GM23338 (cell line): ENCODE data around the gene GAL3ST1. TPM values are rescaled to one million over a fixed set of nuclear protein-coding genes. Genes with fewer than 3 reads are reported as not detected.

Experiments used
- ATAC-seq: fragments of 200-7000 bp; cut with Tn5 transposase; 3 replicates; pipeline ENCODE4 v1.9.1; 2020
- DNase-seq: peaks from one replicate; pipeline ENCODE4 v3.0.0-alpha.2; 2015; ENCODE audit warnings: low spot score
- H2AFZ ChIP-seq: fragments of 200-600 bp; sonication (generic); 2 replicates; pipeline ENCODE4 v1.8.0; 2016; ENCODE audit warnings: antibody characterized with exemption, mild to moderate bottlenecking, moderate library complexity
- H3F3A ChIP-seq: fragments of 200-600 bp; sonication (generic); replicated peaks from 2 replicates; pipeline ENCODE4 v1.8.0; 2017; ENCODE audit warnings: antibody characterized with exemption, mixed run types, low read depth
- H3K27ac ChIP-seq: fragments of 200-600 bp; sonication (generic); 2 replicates; pipeline ENCODE4 v1.6.1; 2016; ENCODE audit warnings: low read depth
- H3K27me3 ChIP-seq: fragments of 200-600 bp; sonication (generic); 2 replicates; pipeline ENCODE4 v1.8.0; 2016; ENCODE audit warnings: mild to moderate bottlenecking, mixed run types, moderate library complexity; ENCODE audit not compliant: insufficient read depth
- H3K36me3 ChIP-seq: fragments of 200-600 bp; sonication (generic); 2 replicates; pipeline ENCODE4 v1.8.0; 2016; ENCODE audit warnings: mild to moderate bottlenecking; ENCODE audit not compliant: insufficient read depth
- H3K4me1 ChIP-seq: fragments of 200-600 bp; sonication (generic); 2 replicates; pipeline ENCODE4 v1.8.0; 2016; ENCODE audit warnings: mild to moderate bottlenecking, moderate library complexity; ENCODE audit not compliant: insufficient read depth
- H3K4me2 ChIP-seq: fragments of 200-600 bp; sonication (generic); 2 replicates; pipeline ENCODE4 v1.7.1; 2017; ENCODE audit warnings: mixed run types
- H3K4me3 ChIP-seq: fragments of 200-600 bp; sonication (generic); 2 replicates; pipeline ENCODE4 v1.6.1; 2016; ENCODE audit warnings: mixed run types
- H3K79me2 ChIP-seq: fragments of 200-600 bp; sonication (generic); replicated peaks from 2 replicates; pipeline ENCODE4 v1.8.0; 2017; ENCODE audit warnings: mild to moderate bottlenecking; ENCODE audit not compliant: insufficient read depth
- H3K9me2 ChIP-seq: fragments of 200-600 bp; sonication (generic); 2 replicates; pipeline ENCODE4 v1.8.0; 2017; ENCODE audit not compliant: insufficient read depth
- H4K20me1 ChIP-seq: fragments of 200-600 bp; sonication (generic); replicated peaks from 2 replicates; pipeline ENCODE4 v1.8.0; 2017; ENCODE audit warnings: mild to moderate bottlenecking; ENCODE audit not compliant: insufficient read depth
- H3K27ac Mint-ChIP-seq: 2 replicates; pipeline ENCODE4 v1.8.0; 2020; ENCODE audit warnings: inconsistent platforms, mild to moderate bottlenecking, moderate library complexity, mixed read lengths
- H3K27me3 Mint-ChIP-seq: 3 replicates; pipeline ENCODE4 v1.8.0; 2022; ENCODE audit warnings: low read depth, mild to moderate bottlenecking, moderate library complexity, mixed read lengths, inconsistent platforms; ENCODE audit not compliant: insufficient read depth, poor library complexity
- H3K36me3 Mint-ChIP-seq: 3 replicates; pipeline ENCODE4 v1.8.0; 2021; ENCODE audit warnings: low read depth, mild to moderate bottlenecking, inconsistent platforms, moderate library complexity, mixed read lengths
- H3K4me1 Mint-ChIP-seq: 3 replicates; pipeline ENCODE4 v1.8.0; 2020; ENCODE audit warnings: mild to moderate bottlenecking, inconsistent platforms, mixed read lengths
- H3K4me3 Mint-ChIP-seq: 3 replicates; pipeline ENCODE4 v1.8.0; 2021; ENCODE audit warnings: moderate library complexity, mild to moderate bottlenecking, inconsistent platforms, mixed read lengths
- H3K9me3 Mint-ChIP-seq: 3 replicates; pipeline ENCODE4 v1.8.0; 2020; ENCODE audit warnings: moderate library complexity, mild to moderate bottlenecking, inconsistent platforms, mixed read lengths
- CREB1 ChIP-seq: fragments of 250-450 bp; sonication (Bioruptor Pico); IDR thresholded peaks from 2 replicates; pipeline ENCODE4 v1.5.0; 2020; ENCODE audit warnings: low read depth, mild to moderate bottlenecking, moderate library complexity
- CTCF ChIP-seq, 2 experiments: fragments of 200-600 bp in 1 of 2; sonication (generic) in 1 of 2; conservative IDR thresholded peaks; 2 replicates each; pipeline versions ENCODE4 v1.5.1 to v1.6.1; 2016 to 2017; ENCODE audit warnings: antibody characterized with exemption in 2 of 2, low read depth in 2 of 2, mild to moderate bottlenecking in 2 of 2, moderate library complexity in 1 of 2
- ETS1 ChIP-seq: IDR thresholded peaks from 2 replicates; pipeline ENCODE4 v1.6.1; 2016; ENCODE audit warnings: antibody characterized with exemption
- EZH2 ChIP-seq: fragments of 200-600 bp; sonication (generic); IDR thresholded peaks from one replicate; pipeline ENCODE4 v1.8.0; 2017; ENCODE audit warnings: antibody characterized with exemption, mild to moderate bottlenecking, low read depth; ENCODE audit not compliant: unreplicated experiment
- EZH2phosphoT487 ChIP-seq: fragments of 200-600 bp; sonication (generic); IDR thresholded peaks from one replicate; pipeline ENCODE4 v1.8.1; 2018; ENCODE audit warnings: antibody characterized with exemption; ENCODE audit not compliant: unreplicated experiment
- JUNB ChIP-seq: IDR thresholded peaks from one replicate; pipeline ENCODE4 v1.6.1; 2016; ENCODE audit warnings: antibody characterized with exemption; ENCODE audit not compliant: unreplicated experiment
- NANOG ChIP-seq: IDR thresholded peaks from 2 replicates; pipeline ENCODE4 v1.6.1; 2016; ENCODE audit warnings: antibody characterized with exemption, borderline replicate concordance
- POLR2AphosphoS5 ChIP-seq: IDR thresholded peaks from 2 replicates; pipeline ENCODE4 v1.6.1; 2016; ENCODE audit warnings: antibody characterized with exemption, low read depth
- REST ChIP-seq: IDR thresholded peaks from one replicate; pipeline ENCODE4 v1.6.1; 2018; ENCODE audit warnings: antibody characterized with exemption; ENCODE audit not compliant: unreplicated experiment
- STAT1 ChIP-seq: IDR thresholded peaks from one replicate; pipeline ENCODE4 v1.6.1; 2016; ENCODE audit warnings: antibody characterized with exemption; ENCODE audit not compliant: unreplicated experiment
- ZNF114 ChIP-seq: fragments of 250-450 bp; sonication (Bioruptor Pico); IDR thresholded peaks from 2 replicates; pipeline ENCODE4 v1.5.0; 2020; ENCODE audit warnings: mild to moderate bottlenecking, moderate library complexity
- ZNF331 ChIP-seq: fragments of 250-450 bp; sonication (Bioruptor Pico); IDR thresholded peaks from 2 replicates; pipeline ENCODE4 v1.5.0; 2020; ENCODE audit warnings: low read depth, mild to moderate bottlenecking, moderate library complexity
- ZNF462 ChIP-seq: fragments of 250-450 bp; sonication (Bioruptor Pico); IDR thresholded peaks from 2 replicates; pipeline ENCODE4 v1.5.0; 2020; ENCODE audit warnings: mild to moderate bottlenecking, moderate library complexity
- polyA plus RNA-seq: library from polyadenylated mRNA; unstranded; fragments of >200 nt; fragmentation: Nextera tagmentation; extraction: Ambion mirVana; gene quantifications from 2 replicates; pipeline ENCODE4 v1.2.1, GENCODE V29; 2016
- total RNA-seq: library from RNA; depleted of rRNA; stranded (reverse); fragments of >200 nt; shearing (Covaris generic); gene quantifications from 2 replicates; pipeline ENCODE4 v1.2.3, GENCODE V29; 2014

Gene GAL3ST1
- total and polyA plus RNA-seq, 2 experiments from 2014 or later, result 8.2 to 13.3 TPM

- H3K27ac Mint-ChIP-seq, result no peak overlapping the region
- DNase-seq (no peak), ATAC-seq (no peak)
- no peaks in the 10 kb centered on the region for H3K9me2 ChIP-seq
- H3K27ac ChIP-seq, result no peak overlapping the region
- no peaks in the 10 kb centered on the region for H3K4me1 ChIP-seq
- H2AFZ ChIP-seq, result no peak overlapping the region
- no peaks in the 10 kb centered on the region for H3F3A ChIP-seq
- H3K4me2 ChIP-seq, result no peak overlapping the region
- no peaks in the 10 kb centered on the region for H3K4me1 Mint-ChIP-seq
- no peaks in the 10 kb centered on the region for H3K36me3 Mint-ChIP-seq
- TF ChIP-seq REST (no peak), STAT1 (no peak), CTCF (conservative IDR thresholded peaks at IDR 0.05; ENCODE audit: low read depth in 2 of 2) (no peak), NANOG (no peak), EZH2 (no peak), ZNF114 (CRISPR knock-in tag) (no peak), POLR2AphosphoS5 (no peak), ZNF462 (no peak), ETS1 (no peak), EZH2phosphoT487 (no peak), CREB1 (CRISPR knock-in tag) (no peak), ZNF331 (no peak), JUNB (no peak)
- no peaks in the 10 kb centered on the region for H3K36me3 ChIP-seq
- no peak overlapping the region for H3K4me3 ChIP-seq
- H3K27me3 ChIP-seq, result no peaks in the 10 kb centered on the region
- peaks cover 2% of the 10 kb centered on the region for H3K27me3 Mint-ChIP-seq
- H3K9me3 Mint-ChIP-seq, result peaks cover 6% of the 10 kb centered on the region; the same call in 2 of the 3 replicates
- no peak overlapping the region for H3K4me3 Mint-ChIP-seq
- H3K79me2 ChIP-seq, result no peaks in the 10 kb centered on the region
- no peaks in the 10 kb centered on the region for H4K20me1 ChIP-seq
Observed at GRCh38 chr22:30511911-30512310, 62.6 kb downstream of the GAL3ST1 start.
